Prostate gland (tissue), 2 donors: ENCODE data around the gene TRPM3. TPM values are rescaled to one million over a fixed set of nuclear protein-coding genes. Genes with fewer than 3 reads are reported as not detected.

Source experiments
- DNase-seq: peaks from one replicate; pipeline ENCODE4 v3.0.0-alpha.2; 2019; ENCODE audit warnings: low spot score
- H3K27ac ChIP-seq, 2 donors: fragments of 200-600 bp; sonication (generic); 2 replicates each; pipeline ENCODE4 v1.5.1; 2017 to 2019
- H3K27me3 ChIP-seq: fragments of 200-600 bp; sonication (generic); replicated peaks from 2 replicates; pipeline ENCODE4 v1.5.1; 2019; ENCODE audit not compliant: insufficient read depth
- H3K36me3 ChIP-seq, 2 donors: fragments of 200-600 bp; sonication (generic); 1 replicate in 1 of 2; 2 replicates in 1 of 2; pipeline versions ENCODE4 v1.5.1 to v1.8.1; 2017 to 2019
- H3K4me1 ChIP-seq: fragments of 200-600 bp; sonication (generic); replicated peaks from 2 replicates; pipeline ENCODE4 v1.5.1; 2019
- H3K4me3 ChIP-seq, 2 donors: fragments of 200-600 bp; sonication (generic); 2 replicates each; pipeline ENCODE4 v1.5.1; 2017 to 2019
- H3K9me3 ChIP-seq: fragments of 200-600 bp; sonication (generic); 2 replicates; pipeline ENCODE4 v1.5.1; 2017
- POLR2A ChIP-seq: fragments of 450-650 bp; IDR thresholded peaks from one replicate; pipeline ENCODE4 v1.6.1; 2016; ENCODE audit warnings: antibody characterized with exemption, mild to moderate bottlenecking
- POLR2AphosphoS5 ChIP-seq: sonication (generic); formaldehyde crosslinking; IDR thresholded peaks from one replicate; pipeline ENCODE4 v1.6.1; 2017; ENCODE audit warnings: antibody characterized with exemption
- WGBS: methylation state at CpG from one replicate; pipeline ENCODE4 v1.1.5; 2018; 5-methylcytosine and 5-hydroxymethylcytosine counted together
- intact Hi-C: fragments of 100-400 bp; cut with DNase I; formaldehyde crosslinking; loops from one replicate; pipeline ENCODE4 v1.14.2; 2022
- total RNA-seq, 2 donors: library from RNA; depleted of rRNA; stranded (reverse); fragments of >200 nt; gene quantifications; one replicate each; pipeline ENCODE4 v1.1.0, GENCODE V29; 2016
- TF ChIP-seq, protein P1 (sequence below), 4 experiments: fragments of 200-600 bp in 2 of 4; fragments of 450-650 bp in 2 of 4; sonication (generic) in 2 of 4; IDR thresholded peaks; 1 replicate in 3 of 4; 2 replicates in 1 of 4; pipeline ENCODE4 v1.5.1; 2016 to 2019; ENCODE audit warnings: antibody characterized with exemption in 4 of 4, mild to moderate bottlenecking in 2 of 4, moderate library complexity in 2 of 4

TRPM3 gene
- total RNA-seq, 2 donors from 2014 or later = 0.32 to 18.7 TPM

- no peaks in the 10 kb centered on the region for H3K36me3 ChIP-seq
- no peak overlapping the region for H3K27ac ChIP-seq
- whole genome bisulfite sequencing = 18% methylated on average over 11 of the region's 11 CpGs
- H3K4me3 ChIP-seq = no peak overlapping the region
- TF ChIP-seq POLR2A (no peak), POLR2AphosphoS5 (no peak)
- TF ChIP-seq, protein P1, sequence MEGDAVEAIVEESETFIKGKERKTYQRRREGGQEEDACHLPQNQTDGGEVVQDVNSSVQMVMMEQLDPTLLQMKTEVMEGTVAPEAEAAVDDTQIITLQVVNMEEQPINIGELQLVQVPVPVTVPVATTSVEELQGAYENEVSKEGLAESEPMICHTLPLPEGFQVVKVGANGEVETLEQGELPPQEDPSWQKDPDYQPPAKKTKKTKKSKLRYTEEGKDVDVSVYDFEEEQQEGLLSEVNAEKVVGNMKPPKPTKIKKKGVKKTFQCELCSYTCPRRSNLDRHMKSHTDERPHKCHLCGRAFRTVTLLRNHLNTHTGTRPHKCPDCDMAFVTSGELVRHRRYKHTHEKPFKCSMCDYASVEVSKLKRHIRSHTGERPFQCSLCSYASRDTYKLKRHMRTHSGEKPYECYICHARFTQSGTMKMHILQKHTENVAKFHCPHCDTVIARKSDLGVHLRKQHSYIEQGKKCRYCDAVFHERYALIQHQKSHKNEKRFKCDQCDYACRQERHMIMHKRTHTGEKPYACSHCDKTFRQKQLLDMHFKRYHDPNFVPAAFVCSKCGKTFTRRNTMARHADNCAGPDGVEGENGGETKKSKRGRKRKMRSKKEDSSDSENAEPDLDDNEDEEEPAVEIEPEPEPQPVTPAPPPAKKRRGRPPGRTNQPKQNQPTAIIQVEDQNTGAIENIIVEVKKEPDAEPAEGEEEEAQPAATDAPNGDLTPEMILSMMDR (IDR thresholded peaks at IDR 0.05) = no peak
- intact Hi-C loops = no loop called here
- no peak for DNase-seq
- peaks cover 3% of the 10 kb centered on the region for H3K27me3 ChIP-seq
- H3K4me1 ChIP-seq = no peaks in the 10 kb centered on the region
- H3K9me3 ChIP-seq = no peaks in the 10 kb centered on the region
Measured at GRCh38 chr9:71120501-71121247, 747 bp downstream of the TRPM3 start.

DNA sequence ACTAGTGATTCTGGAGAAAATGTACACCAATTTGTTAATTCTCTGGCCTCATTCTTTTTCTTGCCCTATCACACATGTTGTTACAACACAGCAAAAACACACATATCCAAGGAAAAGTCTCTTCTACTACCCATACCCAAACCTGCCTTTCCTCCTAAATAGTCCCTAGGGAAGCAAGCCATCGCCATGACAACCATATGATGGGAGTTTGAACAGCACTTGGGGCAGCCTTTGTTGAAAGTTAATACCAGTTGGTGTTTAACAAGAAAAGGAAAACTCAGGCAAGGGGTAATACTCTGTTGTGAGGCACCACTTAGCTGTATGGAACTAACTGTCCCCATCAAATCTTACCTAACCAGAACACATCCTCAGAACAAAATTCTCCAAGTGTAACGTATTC lies 1.7 kb downstream of the TRPM3 start:
- no peak overlapping the region for H3K4me3 ChIP-seq
- DNase-seq = no peak
- intact Hi-C loops = no loop called here
- TF ChIP-seq POLR2AphosphoS5 = no peak
- TF ChIP-seq POLR2A = no peak
- TF ChIP-seq, protein P1 (IDR thresholded peaks at IDR 0.05) = no peak
- H3K27me3 ChIP-seq = peaks cover 3% of the 10 kb centered on the region
- H3K9me3 ChIP-seq = no peaks in the 10 kb centered on the region
- H3K36me3 ChIP-seq = no peaks in the 10 kb centered on the region
- WGBS = 93% methylated on average over 2 of the region's 2 CpGs
- no peak overlapping the region for H3K27ac ChIP-seq
- no peaks in the 10 kb centered on the region for H3K4me1 ChIP-seq

GRCh38 chr9:71118324-71118723 lies 3.1 kb downstream of the TRPM3 start:
- TF ChIP-seq POLR2AphosphoS5 (no peak), POLR2A (no peak)
- TF ChIP-seq, protein P1 (IDR thresholded peaks at IDR 0.05) = no peak
- 79% methylated on average over 2 of the region's 2 CpGs for WGBS
- Histone ChIP-seq H3K36me3 (no peaks in the 10 kb centered on the region), H3K27ac (no peak overlapping the region), H3K27me3 (peaks cover 3% of the 10 kb centered on the region), H3K4me1 (no peaks in the 10 kb centered on the region), H3K9me3 (no peaks in the 10 kb centered on the region), H3K4me3 (no peak overlapping the region)
- intact Hi-C loops = no loop called here
- no peak for DNase-seq

DNA sequence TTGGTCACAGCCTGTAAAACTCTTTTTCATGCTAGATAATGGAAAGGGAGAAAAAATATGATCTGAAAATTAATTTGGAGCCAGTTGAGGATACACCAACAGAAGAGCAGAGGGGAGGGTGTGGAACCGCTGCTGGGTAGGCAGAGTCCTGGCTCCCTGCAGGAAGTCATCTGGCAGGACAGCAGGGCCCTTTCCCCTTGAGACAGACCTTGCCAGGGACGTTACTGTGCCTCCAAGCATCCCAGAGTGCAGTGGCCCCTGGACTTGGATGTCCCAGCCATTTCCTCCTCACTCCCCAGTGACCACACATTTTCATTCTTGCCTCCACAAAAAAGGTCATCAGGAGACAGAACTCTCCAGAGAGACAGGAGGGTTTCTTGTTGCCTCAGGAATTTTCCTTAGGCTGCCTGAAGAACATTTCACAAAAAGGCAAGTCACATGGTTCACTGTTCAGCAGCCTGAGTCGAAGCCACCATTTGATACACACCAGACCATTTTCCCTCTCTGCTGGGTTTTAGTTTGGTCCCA lies 5.9 kb downstream of the TRPM3 start:
- Histone ChIP-seq H3K4me1 (no peaks in the 10 kb centered on the region), H3K36me3 (no peaks in the 10 kb centered on the region), H3K27ac (no peak overlapping the region), H3K27me3 (no peaks in the 10 kb centered on the region), H3K4me3 (no peak overlapping the region), H3K9me3 (no peaks in the 10 kb centered on the region)
- DNase-seq = no peak
- TF ChIP-seq, protein P1 (IDR thresholded peaks at IDR 0.05) = no peak
- no peak for TF ChIP-seq POLR2A
- TF ChIP-seq POLR2AphosphoS5 = no peak
- WGBS = 77% methylated on average over 3 of the region's 3 CpGs
- intact Hi-C loops = no loop called here

DNA sequence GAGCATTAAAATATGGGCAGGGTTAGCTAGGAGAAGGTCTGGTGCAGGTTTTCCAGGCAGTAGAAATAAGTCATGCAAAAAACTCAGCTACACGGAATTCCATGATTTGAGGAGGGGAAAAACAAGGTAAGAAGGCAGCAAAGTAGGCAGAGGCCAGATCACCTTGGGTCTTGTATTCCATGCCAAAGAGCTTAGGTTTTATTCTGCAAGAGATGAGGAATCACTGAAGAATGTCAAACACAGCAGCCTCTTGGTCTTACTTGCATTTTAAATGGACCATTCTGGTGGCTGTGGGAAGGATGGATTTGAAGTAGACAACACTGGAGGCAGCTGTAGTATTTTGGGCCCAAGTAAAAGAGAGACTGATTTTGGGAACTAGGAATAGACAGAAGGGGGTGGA lies 8.6 kb downstream of the TRPM3 start:
- intact Hi-C loops = no loop called here
- Histone ChIP-seq H3K4me3 (no peak overlapping the region), H3K9me3 (no peaks in the 10 kb centered on the region), H3K4me1 (no peaks in the 10 kb centered on the region), H3K27ac (no peak overlapping the region), H3K36me3 (no peaks in the 10 kb centered on the region), H3K27me3 (no peaks in the 10 kb centered on the region)
- TF ChIP-seq POLR2AphosphoS5 (no peak), POLR2A (no peak)
- TF ChIP-seq, protein P1 (IDR thresholded peaks at IDR 0.05) = no peak
- WGBS = 82% methylated on average over 1 of the region's 1 CpG
- DNase-seq = no peak
